ENCODE data around the gene TMED5.

TMED5 gene

DNA sequence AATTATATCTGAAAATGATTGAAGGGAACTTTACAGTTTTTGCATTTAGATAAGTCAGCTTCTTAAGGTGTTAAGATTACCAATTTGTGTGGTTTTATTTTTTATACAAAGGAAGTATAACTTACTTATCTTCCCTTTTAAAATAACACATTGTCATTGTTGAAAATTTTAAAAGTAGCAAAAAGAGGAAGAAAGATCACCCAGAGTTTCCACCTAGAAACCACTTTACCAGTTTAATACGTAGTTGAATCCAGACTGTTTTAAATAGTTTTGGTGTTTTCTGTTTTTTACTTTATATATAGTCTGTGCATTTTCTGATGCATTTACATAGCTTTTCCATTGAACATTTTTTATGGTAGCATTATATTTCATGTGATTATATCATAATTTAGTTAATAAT is 6.5 kb upstream of the TMED5 start:
- TF ChIP-seq GATA3 (IDR thresholded peaks at IDR 0.05; ENCODE audit: low read depth, low read length) (no peak), GATA2 (IDR thresholded peaks at IDR 0.05; ENCODE audit: low read depth, low read length) (no peak)

GRCh38 chr1:93180723-93181613 is 755 bp upstream of the TMED5 start, which contains the start of gene CCDC18:
CCDC18 (plus strand) TSS chr1:93180724; CDS start chr1:93183362, 2,638 bp downstream.
- TF ChIP-seq GATA2 (IDR thresholded peaks at IDR 0.05; ENCODE audit: low read depth, low read length) (no peak), GATA3 (IDR thresholded peaks at IDR 0.05; ENCODE audit: low read depth, low read length) (no peak)

DNA sequence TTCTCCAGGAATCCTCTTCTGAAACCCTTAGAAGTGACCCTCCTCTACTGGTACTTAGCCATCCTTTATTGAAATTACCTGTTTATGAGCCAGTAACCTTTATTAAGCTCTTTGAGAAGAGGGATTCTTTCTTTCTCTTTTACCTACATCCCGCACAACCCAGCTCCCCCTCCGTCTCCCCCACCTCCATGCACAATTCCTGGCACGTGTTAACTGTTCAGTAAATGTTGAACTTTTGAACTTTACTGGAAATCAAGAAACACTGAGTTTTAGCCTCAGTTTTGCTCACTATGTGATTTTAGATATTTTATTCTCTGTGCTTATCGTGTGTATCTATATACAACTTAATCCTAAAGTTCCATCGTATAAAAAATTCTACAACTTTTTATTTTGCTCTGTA is 1.8 kb downstream of the TMED5 start:
- TF ChIP-seq GATA2 (IDR thresholded peaks at IDR 0.05; ENCODE audit: low read depth, low read length): no peak
- TF ChIP-seq GATA3 (IDR thresholded peaks at IDR 0.05; ENCODE audit: low read depth, low read length): no peak

DNA sequence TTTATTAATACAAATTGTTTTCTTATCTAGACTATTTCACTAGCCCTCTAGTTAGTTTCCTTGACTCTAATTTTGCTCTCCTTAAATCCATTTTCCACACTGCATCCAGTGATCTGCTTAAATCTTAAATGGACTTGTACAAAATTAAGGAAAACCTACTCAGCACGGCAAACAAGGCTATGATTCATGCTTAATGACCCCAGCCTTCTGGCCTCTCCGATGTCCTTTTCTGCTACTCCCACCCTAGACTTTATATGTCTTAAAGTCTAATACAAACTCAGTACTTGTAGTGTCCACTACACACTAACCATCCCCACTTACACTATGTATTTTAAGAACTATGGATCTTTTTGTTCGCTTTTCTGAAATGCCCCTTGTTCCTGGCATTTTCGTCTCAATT is 2.2 kb downstream of the TMED5 start:
- no peak for TF ChIP-seq GATA3 (IDR thresholded peaks at IDR 0.05; ENCODE audit: low read depth, low read length)
- no peak for TF ChIP-seq GATA2 (IDR thresholded peaks at IDR 0.05; ENCODE audit: low read depth, low read length)

GRCh38 chr1:93172778-93173177 is 7.4 kb downstream of the TMED5 start:
- TF ChIP-seq GATA3 (IDR thresholded peaks at IDR 0.05; ENCODE audit: low read depth, low read length) (no peak), GATA2 (IDR thresholded peaks at IDR 0.05; ENCODE audit: low read depth, low read length) (no peak)

DNA sequence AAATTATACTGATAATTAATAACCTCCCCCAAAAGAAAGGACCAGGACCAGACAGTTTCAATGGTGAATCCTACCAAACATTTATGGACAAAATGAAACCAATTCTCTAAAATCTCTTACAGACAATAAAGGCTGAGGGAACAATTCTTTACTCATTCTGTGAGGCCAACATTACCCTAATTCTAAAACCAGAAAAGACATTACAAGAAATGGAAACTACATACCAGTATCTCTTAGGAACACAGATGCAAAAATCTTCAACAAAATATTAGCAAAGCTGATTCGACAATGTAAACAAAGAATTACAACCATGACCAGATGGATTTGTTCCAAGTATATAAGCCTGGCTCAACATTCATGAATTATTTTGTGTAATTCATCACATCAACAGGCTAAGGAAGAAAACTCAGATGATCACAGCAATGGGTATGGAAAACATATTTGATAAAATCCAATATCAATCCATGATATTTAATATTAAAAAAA is 8.6 kb downstream of the TMED5 start:
- no peak for TF ChIP-seq GATA3 (IDR thresholded peaks at IDR 0.05; ENCODE audit: low read depth, low read length)
- no peak for TF ChIP-seq GATA2 (IDR thresholded peaks at IDR 0.05; ENCODE audit: low read depth, low read length)

GRCh38 chr1:93167006-93167405 is 13.2 kb downstream of the TMED5 start:
- TF ChIP-seq GATA3 (IDR thresholded peaks at IDR 0.05; ENCODE audit: low read depth, low read length) (no peak), GATA2 (IDR thresholded peaks at IDR 0.05; ENCODE audit: low read depth, low read length) (no peak)

DNA sequence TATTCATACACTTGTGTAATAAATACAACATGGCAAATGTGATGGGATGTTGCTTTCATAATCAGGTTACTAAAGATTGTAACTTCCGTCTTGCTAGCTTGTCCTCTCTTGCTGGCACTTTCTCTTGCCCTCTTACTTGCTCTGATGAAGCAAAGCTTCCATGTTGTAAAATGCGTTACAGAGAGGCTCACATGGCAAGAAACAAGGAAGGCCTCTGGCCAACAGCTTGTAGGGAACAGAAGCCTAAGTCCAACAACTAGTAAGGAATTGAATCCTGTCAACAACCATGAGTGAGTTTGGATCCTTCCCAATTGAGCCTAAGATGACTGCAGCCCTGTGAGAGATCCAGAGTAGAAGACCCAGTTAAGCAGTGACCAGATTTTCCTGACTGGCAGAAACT is 15.4 kb downstream of the TMED5 start:
- no peak for TF ChIP-seq GATA2 (IDR thresholded peaks at IDR 0.05; ENCODE audit: low read depth, low read length)
- TF ChIP-seq GATA3 (IDR thresholded peaks at IDR 0.05; ENCODE audit: low read depth, low read length): no peak

DNA sequence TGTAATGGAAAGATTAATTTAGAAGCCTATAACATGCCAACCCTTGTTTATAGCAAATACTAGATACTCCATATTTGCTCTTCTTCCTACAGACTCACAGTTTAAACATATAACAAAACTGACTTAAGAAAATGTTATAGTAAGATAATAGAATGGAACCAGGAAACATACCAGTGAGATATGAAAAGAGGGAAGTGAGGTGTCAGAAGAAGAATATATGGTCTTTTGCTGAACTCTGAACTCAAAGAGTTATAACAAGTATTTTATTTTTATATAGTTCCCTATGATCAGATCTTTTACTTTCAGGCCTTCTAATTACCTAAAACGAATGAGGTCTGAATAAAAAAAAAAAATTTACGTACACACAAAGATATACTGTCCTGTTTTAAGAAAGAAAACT is 20.9 kb downstream of the TMED5 start:
- TF ChIP-seq GATA2 (IDR thresholded peaks at IDR 0.05; ENCODE audit: low read depth, low read length) (no peak), GATA3 (IDR thresholded peaks at IDR 0.05; ENCODE audit: low read depth, low read length) (no peak)

GRCh38 chr1:93155335-93155734 is 24.9 kb downstream of the TMED5 start:
- TF ChIP-seq GATA2 (IDR thresholded peaks at IDR 0.05; ENCODE audit: low read depth, low read length) (no peak), GATA3 (IDR thresholded peaks at IDR 0.05; ENCODE audit: low read depth, low read length) (no peak)

DNA sequence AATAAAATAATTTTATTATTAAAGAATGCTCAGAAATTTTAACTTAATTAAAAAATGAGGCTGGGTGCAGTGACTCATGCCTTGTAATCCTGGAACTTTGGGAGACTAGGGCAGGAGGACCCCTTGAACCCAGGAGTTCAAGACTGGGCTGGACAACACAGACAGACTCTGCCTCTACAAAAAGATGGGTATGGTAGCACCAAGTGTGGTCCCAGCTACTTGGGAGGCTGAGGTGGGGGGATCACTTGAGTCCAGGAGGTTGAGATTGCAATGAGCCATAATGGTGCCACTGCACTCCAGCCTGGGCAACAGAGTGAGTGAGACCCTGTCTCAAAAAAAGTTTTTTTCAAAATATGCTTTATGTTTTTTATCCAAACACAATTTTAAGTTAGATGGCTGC is 25.3 kb downstream of the TMED5 start:
- TF ChIP-seq GATA3 (IDR thresholded peaks at IDR 0.05; ENCODE audit: low read depth, low read length) (no peak), GATA2 (IDR thresholded peaks at IDR 0.05; ENCODE audit: low read depth, low read length) (no peak)

DNA sequence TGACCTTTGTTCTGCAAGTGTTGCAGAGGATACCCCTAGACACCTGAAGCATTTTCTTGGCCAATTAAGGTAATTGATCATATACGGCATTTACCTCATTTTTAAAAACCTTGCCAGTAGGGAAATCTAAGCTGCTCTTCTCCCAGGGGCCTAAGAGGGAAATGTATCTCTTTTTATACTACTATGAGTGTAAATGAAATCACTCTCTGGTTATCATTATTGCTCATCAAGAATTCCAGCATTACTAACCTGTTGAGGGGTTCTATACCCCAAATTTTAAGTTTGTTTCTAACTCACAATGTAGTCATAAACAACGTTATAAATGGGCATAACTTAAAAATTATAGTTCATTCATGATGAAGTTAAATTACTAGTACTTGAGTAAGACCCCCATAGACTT is 27.4 kb downstream of the TMED5 start:
- no peak for TF ChIP-seq GATA2 (IDR thresholded peaks at IDR 0.05; ENCODE audit: low read depth, low read length)

DNA sequence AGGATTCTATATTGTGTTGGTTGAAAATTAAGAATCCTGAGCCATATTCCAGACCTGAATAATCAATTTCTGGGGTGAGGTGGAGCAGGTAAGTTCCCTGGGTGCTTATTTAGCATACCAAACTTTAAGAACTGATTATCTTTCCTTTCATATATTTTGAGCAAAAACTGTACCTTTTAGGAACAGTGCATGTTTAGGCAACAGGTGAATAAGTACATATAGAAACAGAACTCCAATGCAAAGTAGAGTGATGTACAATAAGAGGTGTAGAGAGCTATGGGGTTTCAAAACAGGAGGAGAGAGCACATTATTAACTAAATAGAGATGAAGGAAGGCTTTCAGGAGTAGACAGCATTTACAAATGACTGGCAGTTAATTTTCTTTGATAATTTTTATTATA is 28.7 kb downstream of the TMED5 start:
- TF ChIP-seq GATA3 (IDR thresholded peaks at IDR 0.05; ENCODE audit: low read depth, low read length): no peak
- TF ChIP-seq GATA2 (IDR thresholded peaks at IDR 0.05; ENCODE audit: low read depth, low read length): no peak

DNA sequence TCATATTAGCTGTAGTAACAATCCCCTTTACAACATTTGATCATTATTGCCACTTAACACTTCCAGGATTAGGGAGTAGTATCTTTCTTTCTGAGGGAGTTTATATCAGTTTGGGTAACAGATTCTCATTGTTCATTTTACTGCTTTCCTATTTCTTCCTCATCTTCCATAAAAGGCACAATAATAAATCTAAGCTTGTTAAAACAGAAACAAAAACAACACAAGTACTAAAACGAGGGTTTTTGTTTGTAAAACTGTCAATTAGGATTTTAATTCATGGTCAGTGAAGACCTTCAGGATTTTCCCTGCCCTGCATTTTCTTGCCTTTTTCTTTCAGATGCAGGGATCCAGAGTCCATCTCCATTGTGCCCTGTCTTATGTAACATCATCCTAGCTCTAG is 29.5 kb downstream of the TMED5 start:
- TF ChIP-seq GATA2 (IDR thresholded peaks at IDR 0.05; ENCODE audit: low read depth, low read length) (no peak), GATA3 (IDR thresholded peaks at IDR 0.05; ENCODE audit: low read depth, low read length) (no peak)

- no peak for TF ChIP-seq GATA3 (IDR thresholded peaks at IDR 0.05; ENCODE audit: low read depth, low read length)
- TF ChIP-seq GATA2 (IDR thresholded peaks at IDR 0.05; ENCODE audit: low read depth, low read length): no peak
Measured at GRCh38 chr1:93148001-93148400, 32.2 kb downstream of the TMED5 start.

Measured in SH-SY5Y (cell line).